EH (cell line): Measurements from ENCODE around the gene P2RX5.

Source experiments
- DNase-seq: peaks from one replicate; pipeline ENCODE4 v3.0.0-alpha.2; 2015; ENCODE audit warnings: low read depth

The P2RX5 gene

GRCh38 chr17:3656755-3657587 is 39.0 kb downstream of the P2RX5 start:
- DNase-seq = no peak

GRCh38 chr17:3656353-3656752 is 39.6 kb downstream of the P2RX5 start:
- DNase-seq = no peak

GRCh38 chr17:3655766-3656165 is 40.2 kb downstream of the P2RX5 start:
- no peak for DNase-seq

- DNase-seq = peak; percentile 70
Observed at GRCh38 chr17:3647769-3648555, 48.0 kb downstream of the P2RX5 start.

GRCh38 chr17:3647251-3647650 is 48.7 kb downstream of the P2RX5 start:
- DNase-seq = no peak

GRCh38 chr17:3645310-3645709 is 50.6 kb downstream of the P2RX5 start:
- DNase-seq = no peak

GRCh38 chr17:3643889-3644349 is 52.0 kb downstream of the P2RX5 start:
- DNase-seq = no peak

- no peak for DNase-seq
Observed at GRCh38 chr17:3641717-3642486, 54.1 kb downstream of the P2RX5 start.

GRCh38 chr17:3641014-3641413 is 54.9 kb downstream of the P2RX5 start:
- no peak for DNase-seq

GRCh38 chr17:3639981-3640596 is 55.9 kb downstream of the P2RX5 start:
- peak; percentile 80 for DNase-seq

GRCh38 chr17:3636908-3637373 is 59.0 kb downstream of the P2RX5 start:
- no peak for DNase-seq

GRCh38 chr17:3636154-3636907 is 59.6 kb downstream of the P2RX5 start, which contains the start of the genes CTNS and SHPK:
CTNS (plus strand) TSS chr17:3636760; CDS start chr17:3640207, 3,447 bp downstream.
SHPK (minus strand) TSS chr17:3636250; CDS start chr17:3636219, 31 bp downstream.
- peak; percentile 98 for DNase-seq

GRCh38 chr17:3635474-3636153 is 60.3 kb downstream of the P2RX5 start:
- DNase-seq = no peak

- no peak for DNase-seq
Observed at GRCh38 chr17:3632287-3632686, 63.7 kb downstream of the P2RX5 start.

GRCh38 chr17:3630781-3631180 is 65.2 kb downstream of the P2RX5 start:
- no peak for DNase-seq

GRCh38 chr17:3627769-3628167 is 68.2 kb downstream of the P2RX5 start:
- peak; percentile 42 for DNase-seq

- peak; percentile 45 for DNase-seq
Observed at GRCh38 chr17:3626831-3627768, 68.9 kb downstream of the P2RX5 start.
